Neural progenitor cell (in vitro differentiated cells): Measurements from ENCODE around the gene SLC6A3. TPM values are rescaled to one million over a fixed set of nuclear protein-coding genes. Genes with fewer than 3 reads are reported as not detected.

Experiments used
- DNase-seq: peaks from one replicate; pipeline ENCODE4 v3.0.0-alpha.2; 2016; ENCODE audit warnings: low spot score
- H2AFZ ChIP-seq: fragments of 200-600 bp; sonication (generic); replicated peaks from 2 replicates; pipeline ENCODE4 v1.6.1; 2016; ENCODE audit warnings: antibody characterized with exemption
- H3F3A ChIP-seq: fragments of 200-600 bp; sonication (generic); 2 replicates; pipeline ENCODE4 v1.6.1; 2016; ENCODE audit warnings: antibody characterized with exemption, low read depth
- H3K27ac ChIP-seq: fragments of 200-600 bp; sonication (generic); 2 replicates; pipeline ENCODE4 v1.5.1; 2016; ENCODE audit warnings: mild to moderate bottlenecking
- H3K27me3 ChIP-seq: fragments of 200-600 bp; sonication (generic); 2 replicates; pipeline ENCODE4 v1.6.1; 2016; ENCODE audit warnings: mild to moderate bottlenecking, moderate library complexity
- H3K36me3 ChIP-seq: fragments of 200-600 bp; sonication (generic); 2 replicates; pipeline ENCODE4 v1.5.1; 2016
- H3K4me1 ChIP-seq: fragments of 200-600 bp; sonication (generic); 2 replicates; pipeline ENCODE4 v1.6.1; 2016; ENCODE audit warnings: mixed run types
- H3K4me2 ChIP-seq: fragments of 200-600 bp; sonication (generic); 2 replicates; pipeline ENCODE4 v1.6.1; 2016
- H3K4me3 ChIP-seq: fragments of 200-600 bp; sonication (generic); 2 replicates; pipeline ENCODE4 v1.5.1; 2016
- H3K79me2 ChIP-seq: fragments of 200-600 bp; sonication (generic); 2 replicates; pipeline ENCODE4 v1.6.1; 2016; ENCODE audit warnings: low read depth
- H3K9ac ChIP-seq: fragments of 200-600 bp; sonication (generic); 2 replicates; pipeline ENCODE4 v1.6.1; 2016
- H3K9me3 ChIP-seq: fragments of 200-600 bp; sonication (generic); 2 replicates; pipeline ENCODE4 v1.5.1; 2016; ENCODE audit warnings: low read depth
- H4K20me1 ChIP-seq: fragments of 200-600 bp; sonication (generic); 2 replicates; pipeline ENCODE4 v1.6.1; 2016; ENCODE audit warnings: low read depth
- H3K27ac Mint-ChIP-seq: 3 replicates; pipeline ENCODE4 v1.8.0; 2021; ENCODE audit warnings: mixed read lengths
- H3K27me3 Mint-ChIP-seq: 2 replicates; pipeline ENCODE4 v1.8.0; 2022; ENCODE audit warnings: low read depth, mild to moderate bottlenecking, inconsistent platforms, moderate library complexity, mixed read lengths; ENCODE audit not compliant: insufficient read depth
- H3K36me3 Mint-ChIP-seq: 3 replicates; pipeline ENCODE4 v1.8.0; 2021; ENCODE audit warnings: mixed read lengths
- H3K4me1 Mint-ChIP-seq: 3 replicates; pipeline ENCODE4 v1.8.0; 2021; ENCODE audit warnings: mixed read lengths
- H3K4me3 Mint-ChIP-seq: 3 replicates; pipeline ENCODE4 v1.8.0; 2021; ENCODE audit warnings: mild to moderate bottlenecking, moderate library complexity, mixed read lengths
- H3K9me3 Mint-ChIP-seq: 3 replicates; pipeline ENCODE4 v1.8.0; 2020; ENCODE audit warnings: mixed read lengths
- CTCF ChIP-seq: fragments of 200-600 bp; sonication (generic); IDR thresholded peaks from 2 replicates; pipeline ENCODE4 v1.5.1; 2017; ENCODE audit warnings: antibody characterized with exemption, mild to moderate bottlenecking
- EZH2 ChIP-seq: fragments of 200-600 bp; sonication (generic); IDR thresholded peaks from 2 replicates; pipeline ENCODE4 v1.6.1; 2017; ENCODE audit warnings: antibody characterized with exemption, mild to moderate bottlenecking, moderate library complexity
- EZH2phosphoT487 ChIP-seq: fragments of 200-600 bp; sonication (generic); IDR thresholded peaks from 2 replicates; pipeline ENCODE4 v1.6.1; 2017; ENCODE audit warnings: antibody characterized with exemption
- total RNA-seq: library from RNA; depleted of rRNA; stranded (reverse); fragments of >200 nt; gene quantifications from 2 replicates; pipeline ENCODE4 v1.2.3, GENCODE V29; 2015; ENCODE audit warnings: low replicate concordance

Gene SLC6A3
- total RNA-seq, 1 donor from 2014 or later = 0.32 TPM

- H3K36me3 Mint-ChIP-seq = peaks cover 4% of the 10 kb centered on the region
- H3K4me3 Mint-ChIP-seq = no peak overlapping the region
- Histone ChIP-seq H3F3A (no peaks in the 10 kb centered on the region), H3K4me2 (no peak overlapping the region), H3K79me2 (no peaks in the 10 kb centered on the region), H3K4me1 (no peaks in the 10 kb centered on the region), H3K36me3 (no peaks in the 10 kb centered on the region), H3K9me3 (no peaks in the 10 kb centered on the region), H3K27me3 (no peaks in the 10 kb centered on the region), H2AFZ (no peak overlapping the region), H3K9ac (no peak overlapping the region), H3K4me3 (no peak overlapping the region), H4K20me1 (peaks cover 3% of the 10 kb centered on the region), H3K27ac (no peak overlapping the region)
- no peaks in the 10 kb centered on the region for H3K9me3 Mint-ChIP-seq
- no peak overlapping the region for H3K27ac Mint-ChIP-seq
- no peak for TF ChIP-seq EZH2phosphoT487
- TF ChIP-seq EZH2 = no peak
- no peak for TF ChIP-seq CTCF
- peaks cover 2% of the 10 kb centered on the region for H3K27me3 Mint-ChIP-seq
- peaks cover 2% of the 10 kb centered on the region for H3K4me1 Mint-ChIP-seq
- no peak for DNase-seq
Observed at GRCh38 chr5:1479066-1479465, 33.8 kb upstream of the SLC6A3 start.

GRCh38 chr5:1478271-1479035, 33.2 kb upstream of the SLC6A3 start:
- H3K4me3 ChIP-seq = no peak overlapping the region
- H3K79me2 ChIP-seq = no peaks in the 10 kb centered on the region
- H3K4me2 ChIP-seq = no peak overlapping the region
- no peak overlapping the region for H2AFZ ChIP-seq
- no peaks in the 10 kb centered on the region for H3K4me1 ChIP-seq
- no peak overlapping the region for H3K27ac ChIP-seq
- H3K27ac Mint-ChIP-seq = no peak overlapping the region
- peaks cover 2% of the 10 kb centered on the region for H3K4me1 Mint-ChIP-seq
- no peak for DNase-seq
- H3K36me3 ChIP-seq = no peaks in the 10 kb centered on the region
- H3K9ac ChIP-seq = no peak overlapping the region
- H3K4me3 Mint-ChIP-seq = no peak overlapping the region
- no peaks in the 10 kb centered on the region for H3F3A ChIP-seq
- peaks cover 2% of the 10 kb centered on the region for H3K36me3 Mint-ChIP-seq
- H3K27me3 ChIP-seq = no peaks in the 10 kb centered on the region
- TF ChIP-seq EZH2phosphoT487 = no peak
- no peak for TF ChIP-seq EZH2
- no peak for TF ChIP-seq CTCF
- no peaks in the 10 kb centered on the region for H3K9me3 ChIP-seq
- H4K20me1 ChIP-seq = peaks cover 3% of the 10 kb centered on the region
- peaks cover 2% of the 10 kb centered on the region for H3K27me3 Mint-ChIP-seq
- H3K9me3 Mint-ChIP-seq = no peaks in the 10 kb centered on the region

- DNase-seq = no peak
Observed at GRCh38 chr5:1477341-1477740, 32.1 kb upstream of the SLC6A3 start.

More at GRCh38 chr5:1477341-1477740, 32.1 kb upstream of the SLC6A3 start:
- Histone ChIP-seq H2AFZ (no peak overlapping the region), H4K20me1 (peaks cover 3% of the 10 kb centered on the region), H3K4me3 (no peak overlapping the region), H3K4me1 (no peaks in the 10 kb centered on the region), H3K79me2 (no peaks in the 10 kb centered on the region), H3K9ac (no peak overlapping the region), H3K4me2 (no peak overlapping the region), H3K27me3 (no peaks in the 10 kb centered on the region), H3F3A (no peaks in the 10 kb centered on the region), H3K9me3 (no peaks in the 10 kb centered on the region), H3K36me3 (no peaks in the 10 kb centered on the region), H3K27ac (no peak overlapping the region)
- Mint-ChIP-seq H3K27me3 (peaks cover 2% of the 10 kb centered on the region), H3K4me3 (no peak overlapping the region), H3K4me1 (peaks cover 2% of the 10 kb centered on the region), H3K9me3 (no peaks in the 10 kb centered on the region), H3K36me3 (peaks cover 7% of the 10 kb centered on the region), H3K27ac (no peak overlapping the region)
- TF ChIP-seq EZH2phosphoT487 = no peak
- TF ChIP-seq CTCF = no peak
- TF ChIP-seq EZH2 = no peak
